ENCODE measurements around the gene KCND1.

DNA sequence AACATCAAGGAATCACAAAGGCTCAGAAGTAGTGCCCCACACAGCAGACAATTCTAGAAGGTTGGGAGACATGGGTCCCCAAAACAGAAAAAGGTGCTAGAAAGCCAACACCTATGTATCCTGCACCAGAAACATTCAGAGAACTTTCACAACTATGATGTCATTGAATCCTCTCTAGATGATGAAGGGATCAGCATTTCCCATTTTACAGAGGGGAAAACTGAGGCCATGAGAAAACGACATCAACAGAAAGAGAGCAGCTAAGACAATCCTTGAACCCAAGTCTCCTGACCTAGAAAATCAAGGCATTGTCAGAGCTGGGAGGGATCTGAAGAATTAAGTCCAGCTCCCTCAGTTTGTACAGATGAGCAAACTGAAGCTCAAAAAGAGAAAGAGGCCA, 3.3 kb downstream of the KCND1 start:
- TF ChIP-seq, protein P1, sequence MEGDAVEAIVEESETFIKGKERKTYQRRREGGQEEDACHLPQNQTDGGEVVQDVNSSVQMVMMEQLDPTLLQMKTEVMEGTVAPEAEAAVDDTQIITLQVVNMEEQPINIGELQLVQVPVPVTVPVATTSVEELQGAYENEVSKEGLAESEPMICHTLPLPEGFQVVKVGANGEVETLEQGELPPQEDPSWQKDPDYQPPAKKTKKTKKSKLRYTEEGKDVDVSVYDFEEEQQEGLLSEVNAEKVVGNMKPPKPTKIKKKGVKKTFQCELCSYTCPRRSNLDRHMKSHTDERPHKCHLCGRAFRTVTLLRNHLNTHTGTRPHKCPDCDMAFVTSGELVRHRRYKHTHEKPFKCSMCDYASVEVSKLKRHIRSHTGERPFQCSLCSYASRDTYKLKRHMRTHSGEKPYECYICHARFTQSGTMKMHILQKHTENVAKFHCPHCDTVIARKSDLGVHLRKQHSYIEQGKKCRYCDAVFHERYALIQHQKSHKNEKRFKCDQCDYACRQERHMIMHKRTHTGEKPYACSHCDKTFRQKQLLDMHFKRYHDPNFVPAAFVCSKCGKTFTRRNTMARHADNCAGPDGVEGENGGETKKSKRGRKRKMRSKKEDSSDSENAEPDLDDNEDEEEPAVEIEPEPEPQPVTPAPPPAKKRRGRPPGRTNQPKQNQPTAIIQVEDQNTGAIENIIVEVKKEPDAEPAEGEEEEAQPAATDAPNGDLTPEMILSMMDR (IDR thresholded peaks at IDR 0.05; ENCODE audit: insufficient read depth, low read length, poor library complexity, severe bottlenecking) = no peak
- no peak for TF ChIP-seq EZH2phosphoT487 (conservative IDR thresholded peaks at IDR 0.05; ENCODE audit: low read length)
